Right lobe of liver (tissue), 4 donors: ENCODE results near the gene TLCD3B.

Experiments
- POLR2A ChIP-seq: fragments of 450-650 bp; IDR thresholded peaks from one replicate; pipeline ENCODE4 v1.6.1; 2017; ENCODE audit warnings: antibody characterized with exemption, mild to moderate bottlenecking
- TF ChIP-seq, protein P1 (sequence below), 4 donors: fragments of 200-600 bp in 3 of 4; fragments of 450-650 bp in 1 of 4; IDR thresholded peaks; one replicate each; pipeline versions ENCODE4 v1.5.1 to v1.8.0; 2016 to 2022; ENCODE audit warnings: antibody characterized with exemption in 4 of 4, mild to moderate bottlenecking in 2 of 4
- donor health status: DM: no; HTN: no; CAD: no.
- donor health status: DM: no; HTN: no; CAD: no.
- donor health status: DM: no; HTN: yes; CAD: no.

DNA sequence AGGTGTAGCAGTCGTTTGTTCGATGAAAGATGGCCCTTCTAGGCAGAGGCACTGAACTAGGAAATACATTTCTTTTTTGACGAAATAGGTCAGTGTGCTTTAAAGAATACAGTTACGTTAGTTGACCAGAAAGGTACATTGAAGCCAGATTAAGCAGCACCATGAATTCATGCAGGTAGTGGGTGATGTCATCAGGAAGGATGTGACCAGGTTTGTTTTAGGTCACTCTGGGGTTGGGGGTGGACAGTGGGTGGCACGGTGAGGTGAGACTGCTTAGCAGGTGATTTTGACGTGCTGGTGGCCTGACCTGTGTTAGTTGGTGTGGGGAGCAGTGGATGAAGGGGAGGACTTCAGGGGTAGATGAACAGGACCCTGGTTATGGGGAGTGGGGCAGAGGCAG is 31.5 kb downstream of the TLCD3B start:
- TF ChIP-seq, protein P1, sequence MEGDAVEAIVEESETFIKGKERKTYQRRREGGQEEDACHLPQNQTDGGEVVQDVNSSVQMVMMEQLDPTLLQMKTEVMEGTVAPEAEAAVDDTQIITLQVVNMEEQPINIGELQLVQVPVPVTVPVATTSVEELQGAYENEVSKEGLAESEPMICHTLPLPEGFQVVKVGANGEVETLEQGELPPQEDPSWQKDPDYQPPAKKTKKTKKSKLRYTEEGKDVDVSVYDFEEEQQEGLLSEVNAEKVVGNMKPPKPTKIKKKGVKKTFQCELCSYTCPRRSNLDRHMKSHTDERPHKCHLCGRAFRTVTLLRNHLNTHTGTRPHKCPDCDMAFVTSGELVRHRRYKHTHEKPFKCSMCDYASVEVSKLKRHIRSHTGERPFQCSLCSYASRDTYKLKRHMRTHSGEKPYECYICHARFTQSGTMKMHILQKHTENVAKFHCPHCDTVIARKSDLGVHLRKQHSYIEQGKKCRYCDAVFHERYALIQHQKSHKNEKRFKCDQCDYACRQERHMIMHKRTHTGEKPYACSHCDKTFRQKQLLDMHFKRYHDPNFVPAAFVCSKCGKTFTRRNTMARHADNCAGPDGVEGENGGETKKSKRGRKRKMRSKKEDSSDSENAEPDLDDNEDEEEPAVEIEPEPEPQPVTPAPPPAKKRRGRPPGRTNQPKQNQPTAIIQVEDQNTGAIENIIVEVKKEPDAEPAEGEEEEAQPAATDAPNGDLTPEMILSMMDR (IDR thresholded peaks at IDR 0.05) = no peak
- TF ChIP-seq POLR2A = no peak
